ENCODE results near the gene TMEM147.
"Not testable (repeated sequence)": the region's sequence is repeated elsewhere in the genome, so short reads cannot be mapped to it uniquely, and the experiment has no call there.

Gene TMEM147

DNA sequence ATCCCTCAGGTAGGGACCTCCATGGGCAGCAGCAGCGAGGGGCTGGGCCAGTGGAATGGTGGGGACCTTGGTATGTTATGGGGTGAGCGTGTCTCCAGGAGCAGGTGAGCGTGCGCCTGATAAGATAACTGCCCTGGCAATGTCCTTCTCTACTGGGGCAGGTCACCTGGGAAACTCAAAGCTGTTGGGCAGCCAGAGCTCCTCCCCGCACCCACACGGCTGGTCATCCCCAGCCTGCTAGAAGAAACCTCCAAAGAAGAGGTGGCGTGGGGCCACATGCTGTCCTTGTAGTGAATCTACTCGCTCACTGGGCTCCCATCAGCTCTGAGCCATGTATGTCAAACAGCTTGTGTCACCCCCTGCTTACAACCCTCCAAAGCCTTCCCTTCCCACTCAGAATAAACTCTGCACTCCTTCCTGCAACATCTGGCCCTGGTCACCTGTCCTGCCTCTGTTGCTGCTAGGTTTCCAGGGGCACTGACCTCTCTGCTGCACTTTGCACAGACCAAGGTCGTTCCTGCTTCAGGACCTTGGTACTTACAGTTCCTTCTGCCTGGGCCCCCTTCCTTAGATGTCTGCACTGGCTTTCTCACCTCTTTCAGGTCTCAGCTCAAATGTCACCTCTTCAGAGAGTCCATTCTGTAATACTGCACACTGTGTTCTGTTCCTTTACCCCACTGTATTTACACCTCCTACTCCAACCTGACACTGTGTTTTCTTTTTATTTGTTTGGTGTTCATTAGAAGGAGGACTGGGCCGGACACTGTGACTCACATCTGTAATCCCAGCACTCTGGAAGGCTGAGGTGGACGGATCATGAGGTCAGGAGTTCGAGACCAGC is 19.8 kb downstream of the TMEM147 start:
- no peak for DNase-seq

DNA sequence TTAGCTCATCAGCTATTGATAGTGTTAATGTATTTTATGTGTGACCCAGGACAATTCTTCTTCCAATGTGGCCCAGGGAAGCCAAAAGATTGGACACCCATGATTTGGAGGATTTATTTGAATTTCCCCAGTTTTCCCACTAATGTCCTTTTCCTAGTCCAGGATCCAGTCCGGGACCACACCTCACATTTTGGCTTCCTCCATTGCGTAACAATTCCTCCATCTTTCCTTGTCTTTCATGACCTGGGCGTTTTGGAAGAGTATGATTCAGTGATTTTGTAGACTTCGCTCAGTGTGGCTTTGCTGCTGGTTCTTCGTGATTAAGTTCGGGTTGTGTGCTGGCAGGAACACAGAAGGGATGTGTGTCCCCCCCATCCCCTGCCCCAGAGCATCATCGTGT is 21.3 kb downstream of the TMEM147 start:
- no peak for DNase-seq

DNA sequence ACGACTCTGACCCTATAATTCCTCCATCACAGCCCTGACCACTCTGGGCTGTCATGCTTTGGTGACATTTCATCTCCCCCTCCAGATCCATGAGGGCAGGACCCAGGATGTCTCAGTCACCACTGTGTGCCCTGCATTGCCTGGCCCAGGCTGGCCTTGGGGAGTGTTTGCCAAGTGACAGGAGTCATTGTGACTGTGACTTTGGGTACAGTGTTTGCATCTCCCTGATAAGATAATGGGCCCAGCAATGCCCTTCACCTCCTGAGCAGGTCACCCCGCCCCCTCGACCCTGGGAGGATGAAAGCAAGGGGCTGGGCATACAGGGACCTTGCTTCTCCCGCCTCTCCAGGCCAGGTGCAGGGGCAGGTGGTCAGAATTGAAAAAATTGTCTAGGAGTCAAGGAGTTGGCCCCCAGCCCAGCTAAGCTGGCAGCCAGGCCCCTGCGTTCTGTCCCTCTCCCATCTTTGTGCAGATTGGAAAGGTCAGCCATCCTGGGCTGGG is 23.9 kb downstream of the TMEM147 start:
- DNase-seq: no peak

DNA sequence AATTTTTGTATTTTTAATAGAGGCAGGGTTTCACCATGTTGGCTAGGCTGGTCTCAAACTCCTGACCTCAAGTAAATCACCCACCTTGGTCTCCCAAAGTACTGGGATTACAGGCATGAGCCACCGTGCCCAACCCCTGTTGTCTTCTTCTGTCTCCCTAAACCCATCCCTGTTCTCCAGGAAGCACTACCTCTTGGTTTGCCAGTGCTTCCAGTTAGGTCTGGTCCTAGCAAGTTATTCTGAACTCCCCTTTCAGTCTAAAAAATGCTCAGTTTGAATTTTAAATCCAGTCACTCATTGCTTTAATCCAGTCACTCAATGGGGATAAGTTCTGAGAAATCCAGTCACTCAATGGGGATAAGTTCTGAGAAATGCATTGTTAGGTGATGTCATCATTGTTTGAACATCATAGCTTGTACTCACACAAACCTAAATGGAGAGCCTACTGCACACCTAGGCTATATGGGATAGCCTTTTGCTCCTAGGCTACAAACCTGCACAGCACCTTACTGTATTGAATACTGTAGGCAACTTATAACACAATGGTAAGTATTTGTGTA is 26.1 kb downstream of the TMEM147 start:
- no peak for DNase-seq

DNA sequence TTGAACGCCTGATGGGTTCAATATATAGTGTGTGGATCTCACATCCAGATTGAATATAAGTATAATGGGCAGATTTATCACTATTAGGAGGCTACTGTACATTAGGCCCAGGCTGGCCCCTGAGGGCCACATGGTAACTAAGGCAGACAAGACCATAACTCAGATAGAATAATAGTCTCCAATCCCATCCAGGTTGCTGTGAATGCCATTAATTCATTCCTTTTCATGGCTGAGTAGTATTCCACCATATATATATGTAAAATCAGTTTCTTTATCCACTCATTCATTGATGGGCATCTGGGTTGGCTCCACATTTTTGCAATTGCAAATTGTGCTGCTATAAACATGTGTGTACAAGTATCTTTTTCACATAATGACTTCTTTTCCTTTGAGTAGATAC is 32.5 kb downstream of the TMEM147 start:
- no peak for DNase-seq

DNA sequence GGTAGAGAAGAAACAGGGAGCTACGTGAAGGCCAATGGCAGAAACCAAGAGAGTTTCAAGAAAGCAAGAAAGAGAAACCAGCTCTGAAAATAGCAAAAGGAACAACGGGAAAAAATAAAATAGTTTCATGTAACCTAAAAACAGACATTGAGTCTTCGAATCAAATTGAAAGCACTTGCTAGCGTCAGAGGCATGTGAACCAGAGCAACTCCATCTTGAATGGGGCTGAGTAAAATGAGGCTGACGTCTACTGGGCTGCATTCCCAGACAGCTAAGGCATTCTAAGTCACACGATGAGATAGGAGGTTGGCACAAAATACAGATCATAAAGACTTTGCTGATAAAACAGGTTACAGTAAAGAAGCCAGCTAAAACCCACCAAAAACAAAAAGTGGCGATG is 33.3 kb downstream of the TMEM147 start:
- no peak for DNase-seq

DNA sequence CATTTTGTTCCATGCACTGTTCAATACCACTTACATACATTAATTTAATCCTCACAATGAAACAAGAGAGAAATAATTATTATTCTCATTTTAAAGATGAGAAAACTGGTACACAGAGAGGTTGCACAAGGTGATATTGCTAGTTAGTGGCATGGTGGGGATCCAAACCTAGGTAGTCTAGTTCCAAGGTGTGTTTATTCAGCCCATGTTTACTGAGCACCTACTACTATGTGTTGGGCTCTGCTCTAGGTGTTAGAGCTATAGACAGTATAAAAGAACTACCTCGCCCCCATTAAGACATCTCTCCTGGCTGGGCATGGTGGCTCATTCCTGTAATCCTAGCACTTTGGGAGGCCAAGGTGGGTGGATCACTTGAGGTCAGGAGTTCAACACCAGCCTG is 37.3 kb downstream of the TMEM147 start:
- DNase-seq: no peak

DNA sequence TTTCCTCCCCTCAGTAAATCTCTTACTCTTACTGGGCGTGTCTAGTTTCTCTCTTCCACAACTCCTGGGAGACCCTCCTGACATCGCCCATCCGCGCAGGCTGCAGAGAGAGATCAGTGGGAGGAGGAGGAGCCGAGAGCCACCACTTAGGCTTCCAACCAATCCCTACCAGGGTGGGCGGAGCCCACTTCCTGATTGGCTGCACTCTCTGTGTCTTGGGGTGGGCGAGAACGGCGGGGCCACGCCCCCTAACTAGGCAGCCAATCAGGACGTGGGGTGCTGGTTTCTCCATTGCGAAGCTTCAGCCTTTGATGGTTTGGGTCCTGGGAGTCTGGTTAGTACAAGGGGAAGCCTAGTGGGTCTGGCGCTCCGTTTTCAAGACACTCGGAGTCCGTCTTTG is 40.4 kb downstream of the TMEM147 start, which contains the start of gene PMIS2:
Gene PMIS2, plus strand, starts transcription at position 326 of the 400 bp plus-strand sequence. CDS start 87 bp downstream, outside the sequence.
- no peak for DNase-seq

DNA sequence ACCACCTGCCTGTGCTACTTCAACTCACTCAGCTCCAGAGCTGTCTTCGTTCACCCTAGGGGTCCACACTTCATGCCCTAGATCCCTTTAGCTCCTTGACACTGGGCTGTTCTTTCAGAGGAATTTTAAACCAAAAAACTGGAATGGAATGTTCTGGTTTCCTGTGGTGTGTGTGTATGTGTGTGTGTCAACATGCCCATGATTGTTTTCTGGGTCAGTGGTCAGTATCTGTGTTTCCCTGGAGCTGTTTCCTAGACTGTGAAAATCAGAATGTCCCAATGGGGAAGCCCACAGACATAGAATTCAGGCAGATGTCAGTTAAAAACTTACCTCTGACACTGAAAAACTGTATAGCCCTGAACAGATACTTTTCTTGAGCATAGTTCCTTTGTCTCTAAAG is 41.9 kb downstream of the TMEM147 start:
- DNase-seq: no peak

DNA sequence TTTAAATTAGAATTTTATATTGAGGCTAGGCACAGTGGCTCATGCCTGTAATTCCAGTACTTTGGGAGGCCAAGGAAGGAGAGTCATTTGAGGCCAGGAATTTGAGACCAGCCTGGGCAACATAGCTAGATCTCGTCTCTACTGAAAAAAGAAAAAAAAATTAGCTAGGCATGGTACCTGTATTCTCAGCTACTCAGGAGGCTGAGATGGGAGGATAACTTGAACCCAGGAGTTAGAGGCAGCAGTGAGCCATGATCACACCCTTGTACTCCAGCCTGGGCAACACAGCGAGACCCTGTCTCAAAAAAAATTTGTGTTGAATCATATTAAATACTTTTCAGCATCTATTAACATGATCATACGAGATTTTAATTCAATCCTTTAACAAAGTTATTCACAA is 45.4 kb downstream of the TMEM147 start:
- no peak for DNase-seq

DNA sequence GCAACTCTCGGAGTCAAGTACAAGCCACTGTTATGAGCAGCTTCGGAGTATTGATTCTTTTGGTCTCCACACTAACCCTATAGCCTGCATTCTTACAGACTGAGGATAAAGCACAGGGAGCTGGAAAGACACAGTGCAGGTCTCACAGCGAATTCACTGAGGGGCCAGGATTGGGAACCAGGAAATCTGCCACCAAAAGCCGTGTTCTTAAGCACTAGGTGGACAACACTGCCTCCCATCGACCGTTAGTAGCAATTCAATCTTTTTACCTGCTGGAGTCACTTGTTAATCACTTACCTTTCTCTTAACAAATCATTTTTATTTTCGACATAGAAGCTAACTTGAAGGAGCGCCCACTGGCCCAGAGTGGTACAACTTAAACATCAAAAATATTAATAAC is 46.8 kb downstream of the TMEM147 start:
- no peak for DNase-seq

DNA sequence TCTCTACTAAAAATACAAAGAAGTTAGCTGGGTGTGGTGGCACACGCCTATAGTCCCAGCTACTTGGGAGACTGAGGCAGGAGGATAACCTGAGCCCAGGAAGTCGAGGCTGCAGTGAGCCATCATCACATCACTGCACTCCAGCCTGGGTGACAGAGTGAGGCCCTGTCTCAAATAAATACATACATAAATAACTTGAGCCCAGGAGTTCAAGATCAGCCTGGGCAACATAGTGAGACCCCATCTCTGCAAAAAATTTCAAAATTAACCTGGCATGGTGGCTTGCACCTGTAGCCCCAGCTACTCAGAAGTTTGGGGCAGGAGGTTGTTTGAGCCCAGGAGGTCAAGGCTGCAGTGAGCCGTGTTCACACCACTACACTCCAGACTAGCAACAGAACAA is 49.6 kb downstream of the TMEM147 start:
- DNase-seq: not testable (repeated sequence)

DNA sequence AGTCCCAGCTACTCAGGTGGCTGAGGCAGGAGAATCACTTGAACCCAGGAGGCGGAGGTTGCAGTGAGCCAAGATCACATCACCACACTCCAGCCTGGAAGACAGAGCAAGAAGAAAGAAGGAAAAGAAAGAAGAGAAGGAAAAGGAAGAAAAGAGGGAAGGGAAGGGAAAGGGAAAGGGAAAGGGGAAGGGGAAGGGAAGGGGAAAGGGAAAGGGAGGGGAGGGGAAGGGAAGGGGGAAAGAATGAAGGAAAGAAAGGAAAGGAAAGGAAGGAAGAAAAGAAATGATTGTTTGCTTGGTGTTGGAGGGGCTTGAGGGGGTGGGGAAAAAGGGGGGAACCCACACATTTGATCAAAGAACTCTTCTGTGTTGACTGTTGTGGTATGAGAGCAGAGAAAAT is 50.5 kb downstream of the TMEM147 start:
- DNase-seq: no peak

DNA sequence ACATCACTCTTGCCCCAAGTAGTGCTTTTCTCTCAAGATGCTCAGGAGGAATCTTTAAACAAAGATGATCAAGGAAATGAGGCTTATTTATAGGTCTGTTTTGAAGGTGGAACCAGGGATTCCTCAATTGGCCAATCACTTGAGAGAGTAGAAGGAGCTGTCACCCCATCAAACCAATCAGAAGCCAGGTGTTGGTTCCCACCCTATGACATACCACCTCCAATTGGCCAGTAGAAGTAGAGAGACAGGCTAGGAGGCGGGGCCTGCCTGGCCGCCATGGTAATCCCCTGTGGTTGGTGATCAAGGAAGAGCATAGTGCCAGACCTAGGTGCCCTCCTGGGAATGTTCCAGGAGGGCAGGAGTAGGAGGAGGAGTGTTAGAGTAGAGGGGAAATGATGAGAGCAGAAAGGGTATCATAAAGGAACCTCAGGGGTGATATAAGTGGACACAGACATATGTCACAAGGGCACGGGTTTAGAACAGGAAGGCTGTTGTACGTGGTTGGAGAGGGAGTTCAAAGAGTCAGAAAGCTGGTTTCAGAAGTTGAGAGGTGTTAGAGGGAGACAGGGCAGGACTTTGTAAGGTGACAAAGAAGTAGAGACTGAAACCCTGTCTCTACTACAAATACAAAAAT is 51.1 kb downstream of the TMEM147 start:
- DNase-seq: no peak

Measured in NCI-H510A (cell line).